Activated T-helper 1 cell treated with anti-CD3 and anti-CD28 coated beads, Interleukin-12 subunit alpha, Interleukin-12 subunit beta, Interleukin-2, Interleukin-4 antibody, amounts not matched to agents 30 ng/mL and 10 ng/mL and 1 ng/mL, durations not matched to agents 14 hours and 24 hours and 36 hours (primary cell): ENCODE data around the gene ULBP2. TPM values are rescaled to one million over a fixed set of nuclear protein-coding genes. Genes with fewer than 3 reads are reported as not detected.
"Not testable (repeated sequence)": the region's sequence is repeated elsewhere in the genome, so short reads cannot be mapped to it uniquely, and the experiment has no call there.

Experiments used
- DNase-seq: peaks from one replicate; pipeline ENCODE4 v3.0.0; 2021; ENCODE audit warnings: low spot score
- H3K27ac Mint-ChIP-seq: one replicate; pipeline ENCODE4 v1.8.0; 2021; ENCODE audit warnings: mild to moderate bottlenecking, mixed read lengths
- H3K27me3 Mint-ChIP-seq: one replicate; pipeline ENCODE4 v1.8.0; 2022; ENCODE audit warnings: mild to moderate bottlenecking, moderate library complexity, mixed read lengths; ENCODE audit not compliant: insufficient read depth
- H3K36me3 Mint-ChIP-seq: one replicate; pipeline ENCODE4 v1.8.0; 2021; ENCODE audit warnings: low read depth, mixed read lengths
- H3K4me1 Mint-ChIP-seq: one replicate; pipeline ENCODE4 v1.8.0; 2021; ENCODE audit warnings: low read depth, mixed read lengths
- H3K4me3 Mint-ChIP-seq: one replicate; pipeline ENCODE4 v1.8.0; 2021; ENCODE audit warnings: mild to moderate bottlenecking, moderate library complexity, mixed read lengths
- H3K9me3 Mint-ChIP-seq: one replicate; pipeline ENCODE4 v1.8.0; 2021; ENCODE audit warnings: mixed read lengths
- intact Hi-C: fragments of 100-400 bp; cut with micrococcal nuclease; formaldehyde crosslinking; loops from one replicate; pipeline ENCODE4 v1.15.1; 2024
- total RNA-seq: library from RNA; stranded (reverse); gene quantifications from 2 replicates; pipeline ENCODE4 v1.2.3, GENCODE V29; 2022

ULBP2 gene
- total RNA-seq, 1 donor from 2014 or later, result 0.65 TPM

GRCh38 chr6:149977221-149977620 is 35.4 kb downstream of the ULBP2 start:
- no peaks in the 10 kb centered on the region for H3K9me3 Mint-ChIP-seq

GRCh38 chr6:149978610-149979009 is 36.8 kb downstream of the ULBP2 start:
- intact Hi-C loops, result no loop called here
- Mint-ChIP-seq H3K27ac (no peak overlapping the region), H3K9me3 (no peaks in the 10 kb centered on the region), H3K4me3 (no peak overlapping the region), H3K27me3 (peaks cover 74% of the 10 kb centered on the region), H3K36me3 (peaks cover 3% of the 10 kb centered on the region), H3K4me1 (peaks cover 5% of the 10 kb centered on the region)
- DNase-seq, result no peak

More at GRCh38 chr6:149977221-149977620, 35.4 kb downstream of the ULBP2 start:
- intact Hi-C loops, result no loop called here
- no peak for DNase-seq
- peaks cover 64% of the 10 kb centered on the region for H3K27me3 Mint-ChIP-seq
- peaks cover 5% of the 10 kb centered on the region for H3K4me1 Mint-ChIP-seq
- H3K4me3 Mint-ChIP-seq, result no peak overlapping the region
- H3K27ac Mint-ChIP-seq, result no peak overlapping the region
- peaks cover 5% of the 10 kb centered on the region for H3K36me3 Mint-ChIP-seq

GRCh38 chr6:149979293-149979692 is 37.5 kb downstream of the ULBP2 start:
- peaks cover 75% of the 10 kb centered on the region for H3K27me3 Mint-ChIP-seq

GRCh38 chr6:149983145-149983544 is 41.3 kb downstream of the ULBP2 start:
- H3K4me1 Mint-ChIP-seq, result peaks cover 14% of the 10 kb centered on the region
- H3K36me3 Mint-ChIP-seq, result peaks cover 3% of the 10 kb centered on the region
- H3K27me3 Mint-ChIP-seq, result peaks cover 84% of the 10 kb centered on the region
- intact Hi-C loops, result no loop called here
- H3K27ac Mint-ChIP-seq, result no peak overlapping the region
- no peak for DNase-seq
- no peak overlapping the region for H3K4me3 Mint-ChIP-seq
- H3K9me3 Mint-ChIP-seq, result peaks cover 8% of the 10 kb centered on the region

More at GRCh38 chr6:149979293-149979692, 37.5 kb downstream of the ULBP2 start:
- H3K4me1 Mint-ChIP-seq, result peaks cover 5% of the 10 kb centered on the region
- H3K36me3 Mint-ChIP-seq, result peaks cover 3% of the 10 kb centered on the region
- H3K4me3 Mint-ChIP-seq, result no peak overlapping the region
- intact Hi-C loops, result no loop called here
- DNase-seq, result no peak
- H3K9me3 Mint-ChIP-seq, result no peaks in the 10 kb centered on the region
- no peak overlapping the region for H3K27ac Mint-ChIP-seq

- Mint-ChIP-seq H3K36me3 (no peaks in the 10 kb centered on the region), H3K4me1 (peaks cover 22% of the 10 kb centered on the region), H3K27ac (no peak overlapping the region), H3K4me3 (no peak overlapping the region), H3K9me3 (peaks cover 16% of the 10 kb centered on the region), H3K27me3 (peaks cover 86% of the 10 kb centered on the region)
- intact Hi-C loops, result no loop called here
- DNase-seq, result no peak
Measured at GRCh38 chr6:149984773-149985172, 43.0 kb downstream of the ULBP2 start.

- no peak for DNase-seq
- Mint-ChIP-seq H3K27ac (no peak overlapping the region), H3K4me1 (peaks cover 29% of the 10 kb centered on the region), H3K27me3 (peaks cover 88% of the 10 kb centered on the region), H3K36me3 (no peaks in the 10 kb centered on the region), H3K9me3 (peaks cover 16% of the 10 kb centered on the region), H3K4me3 (no peak overlapping the region)
- intact Hi-C loops, result no loop called here
Measured at GRCh38 chr6:149985481-149985937, 43.7 kb downstream of the ULBP2 start.

GRCh38 chr6:149987602-149988107 is 45.8 kb downstream of the ULBP2 start:
- H3K9me3 Mint-ChIP-seq, result peaks cover 16% of the 10 kb centered on the region
- H3K4me3 Mint-ChIP-seq, result no peak overlapping the region
- no peaks in the 10 kb centered on the region for H3K36me3 Mint-ChIP-seq
- peaks cover 39% of the 10 kb centered on the region for H3K4me1 Mint-ChIP-seq
- no peak for DNase-seq
- no peak overlapping the region for H3K27ac Mint-ChIP-seq
- peaks cover 89% of the 10 kb centered on the region for H3K27me3 Mint-ChIP-seq
- intact Hi-C loops, result loop anchor here (2.0 kb wide), 1 partner anchor 29 kb away; no protein-coding TSS in a partner anchor

GRCh38 chr6:149988550-149989346 is 46.9 kb downstream of the ULBP2 start:
- Mint-ChIP-seq H3K4me3 (no peak overlapping the region), H3K9me3 (peaks cover 16% of the 10 kb centered on the region), H3K27me3 (peaks cover 90% of the 10 kb centered on the region), H3K4me1 (peaks cover 39% of the 10 kb centered on the region), H3K36me3 (no peaks in the 10 kb centered on the region), H3K27ac (peak overlapping the region; percentile 70)
- no peak for DNase-seq
- intact Hi-C loops, result loop anchor here (2.0 kb wide), 1 partner anchor 28 kb away; no protein-coding TSS in a partner anchor

GRCh38 chr6:149990212-149990660 is 48.4 kb downstream of the ULBP2 start:
- H3K9me3 Mint-ChIP-seq, result peaks cover 16% of the 10 kb centered on the region
- H3K36me3 Mint-ChIP-seq, result no peaks in the 10 kb centered on the region
- peak overlapping the region; percentile 63 for H3K4me3 Mint-ChIP-seq
- no peak for DNase-seq
- H3K4me1 Mint-ChIP-seq, result peaks cover 38% of the 10 kb centered on the region
- peaks cover 93% of the 10 kb centered on the region for H3K27me3 Mint-ChIP-seq
- peak overlapping the region; percentile 10 for H3K27ac Mint-ChIP-seq
- intact Hi-C loops, result loop anchor here (2.0 kb wide), 1 partner anchor 25 kb away; no protein-coding TSS in a partner anchor

- Mint-ChIP-seq H3K27ac (peak overlapping the region; percentile 10), H3K36me3 (no peaks in the 10 kb centered on the region), H3K27me3 (peaks cover 93% of the 10 kb centered on the region), H3K4me1 (peaks cover 32% of the 10 kb centered on the region), H3K9me3 (peaks cover 16% of the 10 kb centered on the region), H3K4me3 (peak overlapping the region; percentile 63)
- no peak for DNase-seq
- intact Hi-C loops, result loop anchor here (1.0 to 2.0 kb wide), 2 partner anchors 26 to 52 kb away; no protein-coding TSS in a partner anchor
Measured at GRCh38 chr6:149990661-149991471, 49.1 kb downstream of the ULBP2 start.

GRCh38 chr6:149991472-149991795 is 49.6 kb downstream of the ULBP2 start:
- H3K27ac Mint-ChIP-seq, H3K36me3 Mint-ChIP-seq, DNase-seq: not testable (repeated sequence)
- H3K4me1 Mint-ChIP-seq, result peaks cover 32% of the 10 kb centered on the region
- peak overlapping the region; percentile 63 for H3K4me3 Mint-ChIP-seq
- intact Hi-C loops, result loop anchor here (1.0 to 2.0 kb wide), 2 partner anchors 27 to 52 kb away; no protein-coding TSS in a partner anchor
- peaks cover 91% of the 10 kb centered on the region for H3K27me3 Mint-ChIP-seq
- peaks cover 16% of the 10 kb centered on the region for H3K9me3 Mint-ChIP-seq

- no peak for DNase-seq
- intact Hi-C loops, result loop anchor here (1.0 to 2.0 kb wide), 2 partner anchors 27 to 53 kb away; no protein-coding TSS in a partner anchor
- Mint-ChIP-seq H3K27ac (no peak overlapping the region), H3K4me1 (peaks cover 32% of the 10 kb centered on the region), H3K4me3 (no peak overlapping the region), H3K9me3 (peaks cover 16% of the 10 kb centered on the region), H3K36me3 (no peaks in the 10 kb centered on the region), H3K27me3 (peaks cover 91% of the 10 kb centered on the region)
Measured at GRCh38 chr6:149991838-149992237, 50.0 kb downstream of the ULBP2 start.
